A549 (cell line): ENCODE measurements around the gene LILRA5. TPM values are rescaled to one million over a fixed set of nuclear protein-coding genes. Genes with fewer than 3 reads are reported as not detected.

ENCODE experiments used
- ATAC-seq, 2 experiments: fragments of 200-7000 bp in 1 of 2; fragments of >200 bp in 1 of 2; cut with Nextera tagmentation in 1 of 2; cut with Tn5 transposase in 1 of 2; 3 replicates each; pipeline versions ENCODE4 v1.8.0 to v1.9.1; 2018 to 2020; ENCODE audit warnings: mild to moderate bottlenecking in 1 of 2, moderate library complexity in 1 of 2
- CTCF ChIA-PET: fragments of 300-600 bp; sonication (Branson Sonifier 250); formaldehyde crosslinking; extraction: SDS; loops from one replicate; lab custom pipeline; 2021; ENCODE audit warnings: antibody characterized with exemption, inconsistent platforms; lab: Yijun Ruan, JAX
- POLR2A ChIA-PET: fragments of 350-600 bp; formaldehyde crosslinking; extraction: SDS; loops from one replicate; lab custom pipeline; 2021; ENCODE audit warnings: antibody characterized with exemption, inconsistent platforms; lab: Yijun Ruan, JAX
- DNase-seq, 2 experiments: peaks; one replicate each; pipeline versions ENCODE4 v3.0.0 to v3.0.0-alpha.2; 2011 to 2016; ENCODE audit warnings: low read depth in 1 of 2, low spot score in 1 of 2
- FAIRE-seq: peaks from 2 replicates; lab custom pipeline; 2011; peaks lifted over from hg19 to GRCh38; lab: Jason Lieb, UNC
- H3K27ac ChIP-seq, 2 experiments: fragments of >200 bp; sonication (Bioruptor Twin); formaldehyde crosslinking; 3 replicates each; pipeline ENCODE4 v1.5.1; 2016 to 2017
- H3K4me1 ChIP-seq: fragments of >200 bp; sonication (Bioruptor Twin); formaldehyde crosslinking; 3 replicates; pipeline ENCODE4 v1.6.1; 2016
- H3K4me2 ChIP-seq: fragments of >200 bp; sonication (Bioruptor Twin); formaldehyde crosslinking; 3 replicates; pipeline ENCODE4 v1.6.1; 2016
- H3K4me3 ChIP-seq: fragments of >200 bp; sonication (Bioruptor Twin); formaldehyde crosslinking; 3 replicates; pipeline ENCODE4 v1.5.1; 2016
- H3K9me3 ChIP-seq: fragments of >200 bp; sonication (Bioruptor Twin); formaldehyde crosslinking; 3 replicates; pipeline ENCODE4 v1.6.1; 2016
- CBX2 ChIP-seq: fragments of 200-600 bp; sonication (generic); IDR thresholded peaks from 2 replicates; pipeline ENCODE4 v1.6.1; 2016; ENCODE audit warnings: low read depth, mild to moderate bottlenecking, borderline replicate concordance
- CHD4 ChIP-seq: fragments of 200-600 bp; sonication (generic); IDR thresholded peaks from 2 replicates; pipeline ENCODE4 v1.6.1; 2016; ENCODE audit warnings: antibody characterized with exemption, mild to moderate bottlenecking, borderline replicate concordance
- E2F6 ChIP-seq: IDR thresholded peaks from 2 replicates; pipeline ENCODE4 v1.6.1; 2012; ENCODE audit warnings: low read depth, borderline replicate concordance
- EHF ChIP-seq: fragments of 250-450 bp; sonication (Bioruptor Pico); IDR thresholded peaks from 2 replicates; pipeline ENCODE4 v1.5.0; 2020; ENCODE audit warnings: mild to moderate bottlenecking
- EHMT2 ChIP-seq: fragments of 200-600 bp; sonication (generic); IDR thresholded peaks from 2 replicates; pipeline ENCODE4 v1.6.1; 2016; ENCODE audit warnings: antibody characterized with exemption, low read depth, mild to moderate bottlenecking, moderate library complexity
- EP300 ChIP-seq, 2 experiments: fragments of >200 bp; sonication (Bioruptor Twin); formaldehyde crosslinking; IDR thresholded peaks; 2 replicates in 1 of 2; 3 replicates in 1 of 2; pipeline ENCODE4 v1.6.1; 2016 to 2017
- ESRRA ChIP-seq: fragments of 150-350 bp; IDR thresholded peaks from 2 replicates; pipeline ENCODE4 v1.6.1; 2014; ENCODE audit warnings: mild to moderate bottlenecking, low read length, borderline replicate concordance
- FOSB ChIP-seq: fragments of 250-450 bp; sonication (Bioruptor Pico); IDR thresholded peaks from 2 replicates; pipeline ENCODE4 v1.5.0; 2020; ENCODE audit warnings: mild to moderate bottlenecking, moderate library complexity
- FOSL2 ChIP-seq, 2 experiments: fragments of 450-650 bp in 1 of 2; fragments of >200 bp in 1 of 2; sonication (Bioruptor Twin) in 1 of 2; formaldehyde crosslinking; IDR thresholded peaks; 2 replicates each; pipeline versions ENCODE4 v1.5.0 to v1.6.1; 2016 to 2020; ENCODE audit warnings: mild to moderate bottlenecking in 1 of 2, moderate library complexity in 1 of 2
- FOXS1 ChIP-seq: fragments of 250-450 bp; sonication (Bioruptor Pico); IDR thresholded peaks from 2 replicates; pipeline ENCODE4 v1.5.0; 2020; ENCODE audit warnings: mild to moderate bottlenecking, moderate library complexity
- GATA3 ChIP-seq: IDR thresholded peaks from 2 replicates; pipeline ENCODE4 v1.6.1; 2012; ENCODE audit warnings: borderline replicate concordance
- HDAC2 ChIP-seq: fragments of 200-600 bp; sonication (generic); IDR thresholded peaks from 2 replicates; pipeline ENCODE4 v1.6.1; 2016
- HEYL ChIP-seq: fragments of 250-450 bp; sonication (Bioruptor Pico); IDR thresholded peaks from 2 replicates; pipeline ENCODE4 v1.8.0; 2021; ENCODE audit warnings: mild to moderate bottlenecking, moderate library complexity
- HMGXB4 ChIP-seq: fragments of 250-450 bp; sonication (Bioruptor Pico); IDR thresholded peaks from 2 replicates; pipeline ENCODE4 v1.5.0; 2021; ENCODE audit warnings: mild to moderate bottlenecking, moderate library complexity, borderline replicate concordance
- HOXA7 ChIP-seq: fragments of 250-450 bp; sonication (Bioruptor Pico); IDR thresholded peaks from 2 replicates; pipeline ENCODE4 v1.5.0; 2020; ENCODE audit warnings: mild to moderate bottlenecking, moderate library complexity
- HOXB5 ChIP-seq: fragments of 250-450 bp; sonication (Bioruptor Pico); IDR thresholded peaks from 2 replicates; pipeline ENCODE4 v1.5.0; 2020; ENCODE audit warnings: mild to moderate bottlenecking, moderate library complexity
- JUN ChIP-seq, 2 experiments: fragments of >200 bp; sonication (Bioruptor Twin); formaldehyde crosslinking; IDR thresholded peaks; 2 replicates in 1 of 2; 3 replicates in 1 of 2; pipeline ENCODE4 v1.6.1; 2016 to 2017
- KDM1A ChIP-seq: fragments of 200-600 bp; sonication (generic); IDR thresholded peaks from 2 replicates; pipeline ENCODE4 v1.6.1; 2016; ENCODE audit warnings: low read depth, mild to moderate bottlenecking
- KDM5A ChIP-seq: fragments of 200-600 bp; sonication (generic); IDR thresholded peaks from 2 replicates; pipeline ENCODE4 v1.6.1; 2016; ENCODE audit warnings: antibody characterized with exemption, mild to moderate bottlenecking
- MAFK ChIP-seq: fragments of 450-650 bp; IDR thresholded peaks from 2 replicates; pipeline ENCODE4 v1.6.1; 2014; ENCODE audit not compliant: partially characterized antibody
- NFE2L2 ChIP-seq: fragments of 150-350 bp; conservative IDR thresholded peaks from 2 replicates; pipeline ENCODE4 v1.6.1; 2014; ENCODE audit warnings: low read length
- NPAS2 ChIP-seq: fragments of 250-450 bp; sonication (Bioruptor Pico); IDR thresholded peaks from 2 replicates; pipeline ENCODE4 v1.8.0; 2022; ENCODE audit warnings: mild to moderate bottlenecking, moderate library complexity, borderline replicate concordance
- PHF8 ChIP-seq: fragments of 200-600 bp; sonication (generic); IDR thresholded peaks from 2 replicates; pipeline ENCODE4 v1.6.1; 2016; ENCODE audit warnings: low read depth, mild to moderate bottlenecking, antibody characterized with exemption, moderate library complexity, borderline replicate concordance
- RAD21 ChIP-seq, 2 experiments: fragments of >200 bp in 1 of 2; sonication (Bioruptor Twin) in 1 of 2; formaldehyde crosslinking in 1 of 2; IDR thresholded peaks in 1 of 2; conservative IDR thresholded peaks in 1 of 2; 2 replicates in 1 of 2; 3 replicates in 1 of 2; pipeline ENCODE4 v1.6.1; 2012 to 2018; ENCODE audit warnings: inconsistent platforms in 1 of 2
- RARB ChIP-seq: fragments of 250-450 bp; sonication (Bioruptor Pico); IDR thresholded peaks from 2 replicates; pipeline ENCODE4 v1.8.0; 2021; ENCODE audit warnings: mild to moderate bottlenecking, moderate library complexity
- RFX5 ChIP-seq: fragments of 450-650 bp; IDR thresholded peaks from 2 replicates; pipeline ENCODE4 v1.7.1; 2014; ENCODE audit warnings: antibody characterized with exemption, mild to moderate bottlenecking, moderate library complexity
- RNF2 ChIP-seq: fragments of 200-600 bp; sonication (generic); IDR thresholded peaks from 2 replicates; pipeline ENCODE4 v1.6.1; 2016; ENCODE audit warnings: low read depth, mild to moderate bottlenecking, antibody characterized with exemption, moderate library complexity, borderline replicate concordance
- SMC3 ChIP-seq: fragments of >200 bp; sonication (Bioruptor Twin); formaldehyde crosslinking; IDR thresholded peaks from 3 replicates; pipeline ENCODE4 v1.6.1; 2018; ENCODE audit warnings: inconsistent platforms
- USF2 ChIP-seq: fragments of 450-650 bp; IDR thresholded peaks from 2 replicates; pipeline ENCODE4 v1.6.1; 2014; ENCODE audit warnings: antibody characterized with exemption
- whole genome bisulfite sequencing: methylation state at CpG from one replicate; pipeline ENCODE4 v1.1.6; 2017; ENCODE audit errors: missing lambda C conversion rate; 5-methylcytosine and 5-hydroxymethylcytosine counted together
- polyA plus RNA-seq, 4 experiments: library from polyadenylated mRNA; depleted of rRNA in 3 of 4; stranded (reverse); fragments of >200 nt; fragmentation: RNase III in 1 of 4; extraction: RNeasy Plus Mini Kit Qiagen cat#74134 plus additional on column Dnase treatment in 1 of 4; gene quantifications; 2 replicates in 3 of 4; 3 replicates in 1 of 4; pipeline ENCODE4 v1.2.3, GENCODE V29; 2011 to 2017
- TF ChIP-seq, protein P1 (sequence below): IDR thresholded peaks from 2 replicates; pipeline ENCODE4 v1.6.1; 2012

LILRA5 gene
- polyA plus RNA-seq, 2 of the 4 experiments (the other 2 are of a cell fraction), result not detected

GRCh38 chr19:54302257-54302656, 10.7 kb downstream of the LILRA5 start:
- no peaks in the 10 kb centered on the region for H3K4me1 ChIP-seq
- DNase-seq (no peak), FAIRE-seq (no peak), ATAC-seq (no peak)
- H3K4me2 ChIP-seq, result no peak overlapping the region
- no peak overlapping the region for H3K4me3 ChIP-seq
- H3K9me3 ChIP-seq, result no peaks in the 10 kb centered on the region; the same call in 2 of the 3 replicates
- TF ChIP-seq RNF2 (no peak), HDAC2 (no peak), HMGXB4 (CRISPR knock-in tag) (no peak), E2F6 (no peak), HOXB5 (CRISPR knock-in tag) (no peak), USF2 (no peak), RARB (no peak), MAFK (no peak), NPAS2 (CRISPR knock-in tag) (no peak), FOSB (CRISPR knock-in tag) (no peak), RAD21 (conservative IDR thresholded peaks at IDR 0.05 in 1 of 2, IDR thresholded peaks at IDR 0.05 in 1 of 2) (no peak), GATA3 (no peak), KDM1A (no peak), JUN (IDR thresholded peaks at IDR 0.05) (no peak), EHMT2 (no peak), HOXA7 (CRISPR knock-in tag) (no peak), KDM5A (no peak)
- TF ChIP-seq, protein P1, sequence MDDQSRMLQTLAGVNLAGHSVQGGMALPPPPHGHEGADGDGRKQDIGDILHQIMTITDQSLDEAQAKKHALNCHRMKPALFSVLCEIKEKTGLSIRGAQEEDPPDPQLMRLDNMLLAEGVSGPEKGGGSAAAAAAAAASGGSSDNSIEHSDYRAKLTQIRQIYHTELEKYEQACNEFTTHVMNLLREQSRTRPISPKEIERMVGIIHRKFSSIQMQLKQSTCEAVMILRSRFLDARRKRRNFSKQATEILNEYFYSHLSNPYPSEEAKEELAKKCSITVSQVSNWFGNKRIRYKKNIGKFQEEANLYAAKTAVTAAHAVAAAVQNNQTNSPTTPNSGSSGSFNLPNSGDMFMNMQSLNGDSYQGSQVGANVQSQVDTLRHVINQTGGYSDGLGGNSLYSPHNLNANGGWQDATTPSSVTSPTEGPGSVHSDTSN, result no peak
- POLR2A ChIA-PET, result interaction anchor here (0.7 kb wide), 1 partner anchor 213 kb away, joined by 4 read pairs; no protein-coding TSS in a partner anchor
- WGBS, result 49% methylated on average over 4 of the region's 4 CpGs
- no peak overlapping the region for H3K27ac ChIP-seq
- CTCF ChIA-PET, result no interaction called here

GRCh38 chr19:54299515-54299914, 13.5 kb downstream of the LILRA5 start:
- no peaks in the 10 kb centered on the region; the same call in 2 of the 3 replicates for H3K9me3 ChIP-seq
- DNase-seq (no peak), FAIRE-seq (no peak), ATAC-seq (no peak)
- no peak for TF ChIP-seq EP300 (IDR thresholded peaks at IDR 0.05)
- TF ChIP-seq ESRRA, result no peak
- TF ChIP-seq HEYL (CRISPR knock-in tag), result no peak
- TF ChIP-seq NFE2L2, result no peak
- no peak for TF ChIP-seq HOXB5 (CRISPR knock-in tag)
- no peak for TF ChIP-seq PHF8
- TF ChIP-seq EHF, result no peak
- no peak for TF ChIP-seq HOXA7 (CRISPR knock-in tag)
- TF ChIP-seq KDM5A, result no peak
- no peak for TF ChIP-seq CBX2
- TF ChIP-seq NPAS2 (CRISPR knock-in tag), result no peak
- TF ChIP-seq FOSB (CRISPR knock-in tag), result no peak
- TF ChIP-seq RARB, result no peak
- no peak for TF ChIP-seq SMC3
- no peak for TF ChIP-seq FOSL2 (IDR thresholded peaks at IDR 0.05)
- TF ChIP-seq FOSL2 (CRISPR knock-in tag; IDR thresholded peaks at IDR 0.05), result no peak
- no peak for TF ChIP-seq RFX5
- no peak for TF ChIP-seq CHD4
- TF ChIP-seq FOXS1 (CRISPR knock-in tag), result no peak
- H3K27ac ChIP-seq, result no peak overlapping the region
- WGBS, result 23% methylated on average over 5 of the region's 5 CpGs
- ChIA-PET POLR2A (interaction anchor here (0.7 kb wide), 1 partner anchor 98 kb away, joined by 3 read pairs; no protein-coding TSS in a partner anchor), CTCF (interaction anchor here (0.9 kb wide), 1 partner anchor 131 kb away, joined by 3 read pairs; no protein-coding TSS in a partner anchor)
- no peaks in the 10 kb centered on the region for H3K4me1 ChIP-seq
- H3K4me3 ChIP-seq, result no peak overlapping the region
- H3K4me2 ChIP-seq, result no peak overlapping the region
